Activated CD4-positive, alpha-beta T cell treated with anti-CD3 and anti-CD28 coated beads, Interleukin-2, Interleukin-4, amounts not matched to agents 100 ng/mL and 50 ng/mL, durations not matched to agents 16 hours and 8 hours (primary cell): ENCODE measurements around the gene GPHN.
A peak's percentile ranks its signal among the peaks of the same experiment; 100 is the strongest.

Source experiments
- DNase-seq: peaks from one replicate; pipeline ENCODE4 v3.0.0-alpha.2; 2020; ENCODE audit warnings: low spot score

Gene GPHN

DNA sequence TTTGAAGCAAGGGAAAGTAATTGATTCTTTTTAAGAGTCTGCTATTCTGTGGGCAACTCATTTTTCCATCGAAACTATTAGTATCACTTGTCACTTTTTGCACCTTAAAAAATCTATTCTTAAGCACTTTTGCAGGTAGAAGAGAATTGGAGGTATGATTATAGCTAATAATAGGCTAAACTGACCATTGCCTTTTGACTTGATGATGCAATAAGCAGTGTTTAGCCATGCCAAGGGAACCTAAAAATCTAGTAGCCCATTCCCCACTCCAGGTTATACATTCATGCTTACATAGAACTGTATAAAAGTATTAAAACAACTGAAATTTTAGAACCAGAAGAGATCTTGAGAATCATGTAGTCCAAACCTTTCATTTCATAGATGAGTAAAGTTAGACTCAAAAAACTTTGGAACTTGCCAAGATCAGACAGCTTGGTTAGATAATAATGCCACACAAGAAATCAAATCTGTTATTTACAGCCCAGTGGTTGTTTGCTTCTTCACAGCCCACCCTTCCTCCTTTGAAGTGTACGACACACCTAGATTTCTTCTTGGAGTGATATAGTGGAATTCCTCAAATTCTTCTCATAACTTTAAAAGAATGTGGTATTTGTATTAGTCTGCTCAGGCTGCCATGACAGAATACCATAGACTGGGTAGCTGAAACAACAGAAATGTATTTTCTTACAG lies 659.6 kb downstream of the GPHN start:
- no peak for DNase-seq

DNA sequence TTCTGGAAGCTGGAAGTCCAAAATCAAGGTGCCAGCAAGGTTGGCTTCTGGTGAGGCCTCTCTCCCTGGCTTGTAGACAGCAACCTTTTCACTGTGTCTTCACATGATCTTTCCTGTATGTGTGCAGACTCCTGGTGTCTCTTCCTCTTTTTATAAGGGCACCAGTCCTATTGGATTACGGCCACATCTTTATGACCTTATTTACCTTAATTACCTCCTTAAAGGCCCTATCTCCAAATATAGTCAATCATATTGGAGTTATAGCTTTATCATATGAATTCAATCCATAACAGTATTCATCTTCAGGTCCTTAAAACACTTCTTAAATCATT lies 660.1 kb downstream of the GPHN start:
- DNase-seq: no peak

DNA sequence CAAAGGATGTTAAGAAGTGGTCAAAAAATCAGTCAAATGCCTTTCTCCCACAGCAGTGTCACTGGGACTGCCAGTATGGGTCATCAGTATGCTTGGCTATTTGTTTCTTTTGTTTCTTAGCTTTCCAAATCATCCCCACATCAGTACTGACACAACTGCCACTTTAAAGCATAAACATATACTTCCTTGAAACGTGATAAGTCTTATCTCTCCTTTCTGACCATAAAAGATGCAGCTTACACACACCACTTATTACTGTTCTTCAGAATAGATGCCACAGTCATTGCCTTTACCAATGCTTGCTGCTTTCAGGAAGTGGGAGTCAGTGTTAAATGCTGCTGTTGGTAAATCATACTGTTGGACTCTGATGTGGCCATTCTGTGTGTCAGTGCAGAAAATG lies 662.7 kb downstream of the GPHN start:
- peak; percentile 36 for DNase-seq

DNA sequence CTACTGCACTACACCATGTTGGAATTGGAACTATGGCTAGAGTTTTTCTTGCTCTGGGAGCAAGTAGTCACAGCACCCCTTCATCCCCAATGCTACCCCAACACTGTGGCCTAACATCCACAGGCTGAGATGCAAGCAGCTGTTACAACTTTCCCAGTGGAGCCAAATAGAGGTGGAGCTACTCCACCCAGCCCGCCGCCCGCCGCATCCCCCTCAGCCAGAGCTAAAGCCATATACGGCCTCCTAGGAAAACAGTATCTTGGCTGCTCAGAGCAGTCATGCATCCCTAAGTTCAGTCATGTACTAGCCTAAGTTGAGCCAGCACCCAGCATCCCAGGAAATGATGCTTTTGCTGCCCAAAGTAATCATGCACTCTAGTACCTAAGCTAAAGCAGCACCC lies 664.1 kb downstream of the GPHN start:
- no peak for DNase-seq

DNA sequence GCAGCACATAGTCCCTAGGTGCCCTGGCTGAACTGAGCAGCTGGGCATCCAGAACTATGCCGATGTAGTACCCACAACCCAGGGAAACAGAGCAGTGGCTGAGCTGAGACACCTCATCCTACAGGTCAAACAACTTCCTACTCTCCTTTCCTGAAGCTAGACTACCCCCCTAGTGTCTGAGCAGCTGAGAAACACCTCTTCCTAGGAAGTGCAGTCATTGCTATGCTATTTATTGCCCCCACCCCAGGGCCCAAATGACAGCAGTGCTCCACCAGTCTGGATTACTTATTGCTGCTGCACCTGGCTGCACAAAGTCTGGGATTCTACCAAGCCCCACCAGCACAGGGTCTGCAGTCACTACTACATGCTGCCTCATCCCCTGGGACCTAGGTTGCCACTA lies 664.6 kb downstream of the GPHN start:
- no peak for DNase-seq

DNA sequence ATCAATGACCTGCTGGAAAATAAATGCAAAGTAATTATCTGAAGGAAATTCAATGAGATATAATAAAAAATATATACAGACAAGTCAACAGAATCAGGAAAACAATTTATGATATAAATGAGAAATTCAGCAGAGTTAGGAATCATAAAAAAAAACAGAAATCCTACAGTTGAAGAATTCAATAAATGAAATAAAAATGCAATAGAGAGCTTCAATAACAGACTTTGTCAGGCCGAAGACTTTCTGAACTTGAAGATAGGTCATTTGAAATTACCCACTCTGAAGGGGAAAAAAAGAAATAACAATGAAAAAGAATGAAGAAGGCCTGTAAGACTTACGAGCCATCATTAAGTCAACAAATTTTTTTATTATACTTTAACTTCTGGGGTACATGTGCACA lies 665.8 kb downstream of the GPHN start:
- no peak for DNase-seq

DNA sequence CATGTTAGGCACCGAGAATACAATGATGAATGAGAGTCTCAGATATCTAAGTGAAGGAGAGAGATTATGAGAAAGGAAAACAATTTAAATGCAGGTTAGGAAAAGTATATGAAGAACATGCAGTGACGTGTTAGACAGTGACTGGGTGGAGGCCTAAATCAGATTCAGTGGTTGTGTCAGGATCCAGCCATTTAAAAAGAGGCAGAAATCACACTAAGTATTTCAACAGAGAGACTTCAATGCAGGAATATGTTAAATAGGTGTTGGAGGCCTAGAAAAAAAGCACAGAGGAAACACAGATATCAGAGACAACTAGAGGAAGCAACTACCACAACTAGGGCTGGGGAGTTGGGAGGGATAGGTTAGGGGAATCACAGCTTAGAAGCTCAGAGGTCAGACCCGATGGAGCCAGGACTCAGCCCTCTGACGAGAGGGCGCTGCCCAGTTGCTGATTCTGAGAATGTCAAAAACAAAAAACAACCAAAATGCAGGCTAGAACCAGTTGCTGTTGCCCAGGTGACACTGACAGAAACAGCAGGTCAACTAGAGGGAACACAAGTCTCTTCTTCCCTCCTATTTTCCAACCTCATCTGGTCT lies 678.3 kb downstream of the GPHN start:
- DNase-seq: no peak

DNA sequence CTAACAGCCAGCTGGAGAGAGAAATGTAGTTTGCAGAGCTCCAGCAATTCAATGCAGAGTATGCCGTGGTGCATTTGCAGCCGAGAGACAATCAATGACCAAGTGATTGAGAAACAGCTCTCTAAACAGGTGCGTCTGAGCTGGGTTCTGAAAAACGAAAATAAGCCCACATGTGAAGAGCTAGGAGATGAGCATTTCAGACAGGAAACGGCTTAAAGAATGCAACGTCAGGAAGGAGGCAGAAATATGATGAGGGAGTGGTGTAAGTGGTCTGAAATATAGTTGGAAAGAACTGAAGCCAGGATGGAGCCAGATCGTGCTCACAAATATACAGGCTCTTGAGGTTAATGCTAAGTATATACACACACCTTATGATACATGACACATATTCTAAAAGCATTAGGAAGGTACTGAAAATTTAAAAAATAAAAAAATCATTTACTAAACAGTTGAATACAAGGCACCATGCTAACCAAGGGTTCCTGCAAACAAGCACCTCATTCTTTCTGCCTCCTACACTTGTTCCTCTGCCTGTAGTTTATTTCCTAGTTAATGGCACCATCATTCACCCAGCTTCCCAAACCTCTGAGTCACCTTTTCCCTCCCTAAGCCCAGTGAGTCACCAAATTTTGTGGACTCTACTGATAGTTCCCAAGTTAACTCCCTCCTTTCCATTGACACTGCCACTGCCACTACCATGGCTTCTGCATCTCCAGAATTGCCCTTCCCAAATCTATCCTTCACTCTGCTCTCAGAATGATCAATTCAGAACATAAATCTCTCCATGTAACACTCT lies 679.0 kb downstream of the GPHN start:
- peak; percentile 34 for DNase-seq

DNA sequence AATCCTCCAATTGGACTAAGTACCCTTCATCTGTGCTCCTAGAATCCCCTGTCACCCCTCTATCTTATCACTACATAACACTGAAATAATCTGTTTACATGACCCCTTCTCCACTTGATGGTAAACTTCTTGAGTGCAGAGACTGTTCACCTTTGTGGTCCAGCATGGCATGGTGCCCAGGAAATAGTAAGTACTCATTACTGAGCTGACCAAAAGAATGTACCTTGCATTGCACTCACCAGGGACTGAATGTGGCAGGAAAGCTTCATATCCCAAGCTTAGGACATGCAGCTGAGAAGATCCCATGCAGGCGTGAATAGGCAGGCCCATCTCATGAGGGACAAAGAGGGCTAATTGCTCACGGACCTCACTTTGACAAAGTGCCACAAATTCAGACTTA lies 679.9 kb downstream of the GPHN start:
- no peak for DNase-seq

DNA sequence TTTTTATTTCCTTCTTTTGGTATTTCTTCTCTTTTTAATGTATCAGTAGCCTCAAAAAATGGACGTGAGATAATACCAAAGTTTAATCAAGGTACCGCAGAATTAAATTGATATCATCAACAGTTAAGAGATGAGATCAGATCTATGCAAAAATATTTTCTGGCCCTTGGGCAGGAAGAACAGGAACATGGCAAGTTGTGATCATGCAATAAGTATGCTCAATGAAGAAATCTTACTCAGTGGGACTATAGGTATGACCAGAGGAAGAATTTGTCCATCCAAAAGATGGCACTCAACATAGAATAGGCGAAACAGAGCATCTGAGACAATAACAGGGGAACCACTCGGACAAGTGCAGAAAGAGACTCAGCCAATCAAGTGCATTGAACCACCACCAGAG lies 680.4 kb downstream of the GPHN start:
- no peak for DNase-seq

DNA sequence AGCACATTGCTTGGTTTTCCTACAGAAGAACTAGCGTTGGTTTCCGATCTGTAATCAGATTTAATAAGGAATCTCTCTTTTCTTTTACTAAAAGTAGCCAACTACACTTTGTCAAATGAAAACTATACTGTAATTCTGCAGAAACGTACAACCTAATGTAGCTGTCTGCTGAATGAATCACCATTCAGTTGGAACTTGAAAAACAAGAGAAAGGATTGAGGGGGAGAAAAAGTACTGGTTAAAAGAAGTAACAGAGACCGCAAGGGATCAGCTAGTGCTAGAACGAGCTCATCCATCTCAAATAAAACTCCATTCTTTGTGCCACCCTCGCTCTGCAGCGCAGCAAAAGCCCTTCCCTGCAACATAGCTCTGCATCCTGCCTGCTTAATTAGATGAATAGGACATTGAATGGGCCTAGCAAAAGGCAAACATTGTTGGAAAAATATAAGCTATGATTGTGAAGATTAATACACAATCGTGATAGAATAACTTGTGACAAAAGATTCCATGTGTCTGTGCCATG lies 683.9 kb downstream of the GPHN start:
- no peak for DNase-seq

DNA sequence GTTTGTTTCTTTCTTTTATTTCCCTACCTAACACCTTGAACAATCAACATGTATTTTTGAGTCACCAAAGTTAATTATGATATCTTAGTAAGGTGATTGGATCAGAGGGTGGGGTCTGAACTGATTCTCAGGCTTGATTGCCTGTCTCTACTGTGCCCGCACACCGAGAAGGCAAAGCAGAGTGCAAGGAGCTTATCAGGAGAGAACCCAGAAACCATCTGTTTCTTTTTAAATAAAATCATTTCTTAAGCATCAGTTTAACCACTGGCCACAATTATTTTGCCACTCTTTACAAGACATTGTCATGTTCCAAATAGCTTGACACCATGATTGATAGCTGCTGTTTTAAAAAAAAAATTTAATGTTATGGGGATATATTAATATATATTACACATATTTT lies 684.4 kb downstream of the GPHN start:
- DNase-seq: no peak

DNA sequence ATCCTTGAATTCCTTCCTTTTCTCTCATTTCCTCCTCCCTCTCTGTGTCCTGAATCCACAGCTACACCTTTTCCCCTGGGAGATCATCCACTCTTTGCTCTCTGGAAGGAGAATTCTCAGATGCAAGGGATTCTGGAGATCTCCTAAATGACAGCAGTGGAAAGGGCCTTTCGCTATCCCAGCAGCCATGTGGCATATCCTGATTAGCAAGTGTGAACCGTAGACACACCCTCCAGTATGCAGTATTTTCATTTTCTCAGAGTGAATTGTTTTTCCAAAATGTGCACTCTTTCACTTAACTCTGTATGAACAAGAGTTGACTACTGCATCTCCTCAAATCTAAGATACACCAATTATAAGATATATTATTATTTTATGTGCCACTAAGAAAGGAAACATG lies 687.3 kb downstream of the GPHN start:
- no peak for DNase-seq

DNA sequence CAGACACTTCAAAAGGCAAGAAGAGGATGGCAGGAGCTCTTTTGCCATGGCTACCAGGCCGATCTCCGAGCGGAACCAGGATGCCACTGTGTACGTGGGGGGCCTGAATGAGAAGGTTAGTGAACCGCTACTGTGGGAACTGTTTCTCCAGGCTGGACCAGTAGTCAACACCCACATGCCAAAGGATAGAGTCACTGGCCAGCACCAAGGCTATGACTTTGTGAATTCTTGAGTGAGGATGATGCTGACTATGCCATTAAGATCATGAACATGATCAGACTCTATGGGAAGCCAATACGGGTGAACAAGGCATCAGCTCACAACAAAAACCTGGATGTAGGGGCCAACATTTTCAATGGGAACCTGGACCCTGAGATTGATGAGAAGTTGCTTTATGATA lies 691.1 kb downstream of the GPHN start:
- DNase-seq: no peak

DNA sequence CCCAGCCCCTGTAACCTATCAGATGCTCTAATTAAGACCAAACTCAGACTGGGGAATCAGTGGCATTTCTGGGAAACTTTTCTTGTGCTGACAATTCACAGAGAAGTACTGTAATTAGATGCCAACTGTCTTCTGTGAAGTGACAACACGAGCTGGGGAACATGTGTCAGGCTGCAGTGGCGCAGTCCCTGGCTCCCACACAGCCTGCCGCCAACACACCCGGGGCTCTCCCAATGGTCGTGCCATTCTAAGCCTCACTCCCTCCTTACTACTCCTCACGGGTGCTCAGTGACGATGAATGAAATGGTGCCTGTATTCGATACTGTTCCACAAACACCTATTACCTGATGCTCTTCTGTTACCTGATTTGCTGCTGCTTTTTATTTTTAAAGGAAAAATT lies 699.9 kb downstream of the GPHN start:
- DNase-seq: no peak

DNA sequence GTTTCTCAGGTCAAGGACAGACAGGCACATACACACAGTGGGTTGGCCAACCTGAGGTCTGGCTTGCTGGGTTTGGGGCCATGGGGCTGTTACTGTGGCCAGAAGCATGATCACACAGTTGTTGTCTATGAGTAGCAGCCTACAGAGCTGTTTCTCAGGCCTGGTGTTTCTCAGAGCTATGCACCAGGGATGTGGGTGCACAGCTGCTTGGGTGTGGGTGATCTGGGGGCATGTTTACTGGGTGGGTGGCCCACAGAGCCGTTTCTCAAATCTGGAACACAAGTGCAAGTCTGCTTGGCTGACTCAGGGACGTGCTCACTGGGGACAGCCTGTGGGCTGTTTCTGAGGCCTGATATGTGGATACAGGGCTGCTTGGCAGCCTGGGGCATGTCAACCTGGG lies 710.2 kb downstream of the GPHN start:
- no peak for DNase-seq

DNA sequence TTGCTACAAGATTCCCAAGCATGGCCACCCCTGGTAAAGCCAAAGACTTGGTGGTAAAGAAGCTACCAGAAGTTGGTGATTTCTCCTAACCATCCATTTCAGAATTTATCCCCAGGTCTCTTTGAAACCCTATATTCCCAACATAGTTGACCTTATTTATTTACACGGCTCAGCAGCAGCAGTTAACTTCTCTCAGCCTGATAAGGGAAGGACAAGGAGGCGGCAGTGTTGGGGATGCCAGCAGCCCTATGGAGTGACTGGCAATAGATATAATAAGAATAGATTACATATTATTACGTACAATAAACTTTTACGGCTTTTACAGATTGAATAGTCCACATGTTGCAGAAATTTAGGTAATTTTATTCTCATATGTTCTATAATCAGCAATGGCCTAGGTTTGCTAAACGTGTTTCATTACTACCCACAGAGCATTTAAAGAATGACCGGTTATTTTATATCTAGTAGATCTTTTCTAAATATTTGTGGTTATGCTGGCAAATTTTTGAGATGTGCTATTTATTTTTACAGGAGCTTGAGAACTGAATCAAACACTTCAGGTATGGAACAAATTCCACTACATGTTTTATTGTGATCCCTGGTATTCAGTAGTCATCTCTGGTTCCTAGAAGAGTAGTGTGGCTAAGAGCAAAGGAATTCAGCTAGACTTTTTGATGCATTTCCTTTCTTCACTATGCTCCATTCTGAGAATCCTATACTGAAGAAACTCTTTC lies 713.5 kb downstream of the GPHN start:
- DNase-seq: no peak

DNA sequence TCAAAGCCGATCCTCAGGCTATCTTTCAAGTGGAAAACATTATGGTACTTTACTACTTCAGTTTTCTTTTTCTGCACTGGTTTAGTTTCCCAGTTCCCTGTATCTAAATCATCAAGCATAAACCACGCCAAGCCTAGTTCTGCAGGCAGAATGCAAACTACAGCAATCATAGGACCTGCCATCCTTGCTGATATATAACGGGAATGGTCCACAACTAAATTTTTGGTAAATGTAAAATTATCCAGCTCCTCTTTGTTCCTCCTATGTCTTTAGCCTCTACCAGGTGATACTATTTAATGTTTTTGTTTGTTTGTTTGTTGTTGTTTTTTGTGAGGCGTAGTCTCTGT lies 714.0 kb downstream of the GPHN start:
- DNase-seq: no peak

DNA sequence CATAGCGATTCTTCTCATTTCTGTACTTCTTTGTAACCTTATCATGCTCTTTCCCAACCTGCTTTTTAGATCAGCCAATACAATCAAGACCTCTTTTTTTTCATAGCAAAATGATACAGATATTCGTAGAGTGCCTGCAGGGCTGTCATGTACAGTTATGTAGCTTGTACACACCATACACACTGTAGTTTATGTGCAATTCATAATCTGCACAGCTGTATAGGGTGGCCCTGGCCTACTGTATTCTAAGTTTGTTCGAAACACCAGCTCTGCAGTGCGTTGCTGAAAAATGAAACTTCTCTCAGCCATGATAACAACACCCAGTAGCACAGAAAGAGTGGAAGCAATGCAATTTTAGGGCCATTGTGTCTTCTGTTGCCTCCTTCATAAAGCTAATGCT lies 717.6 kb downstream of the GPHN start:
- no peak for DNase-seq

DNA sequence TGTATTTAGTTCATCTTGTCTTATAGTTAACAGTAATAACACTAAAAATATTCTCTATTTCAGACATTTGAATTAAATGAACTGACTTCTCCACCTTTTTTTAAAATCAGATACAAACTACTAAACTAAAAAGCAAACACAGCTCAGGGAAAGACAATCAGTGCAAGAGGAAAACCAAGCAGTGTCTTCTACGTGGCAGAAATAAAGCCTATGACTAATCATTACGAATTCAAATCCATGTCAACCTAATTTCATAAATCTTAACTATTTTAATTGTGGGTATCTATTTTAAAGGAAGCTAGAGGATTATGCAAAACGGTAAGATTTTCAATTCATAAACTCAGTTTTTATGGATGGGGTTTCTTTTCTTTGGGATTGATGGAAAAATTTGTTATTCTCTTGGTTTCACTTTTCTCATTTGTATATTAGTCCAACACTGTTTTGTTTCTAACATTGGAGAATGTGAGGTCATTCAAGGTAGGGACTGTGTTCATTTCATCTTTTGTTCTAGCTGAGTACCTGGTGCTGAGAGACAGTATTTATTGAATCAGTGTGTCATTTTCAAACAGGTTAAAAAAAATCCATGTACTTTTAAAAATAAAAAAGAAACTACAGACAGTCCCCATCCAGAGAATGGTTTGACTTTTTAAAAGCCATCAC lies 720.5 kb downstream of the GPHN start:
- no peak for DNase-seq
